Motor neuron (in vitro differentiated cells): Measurements from ENCODE around the gene ERAL1. TPM values are rescaled to one million over a fixed set of nuclear protein-coding genes. Genes with fewer than 3 reads are reported as not detected.
"Not testable (repeated sequence)": the region's sequence is repeated elsewhere in the genome, so short reads cannot be mapped to it uniquely, and the experiment has no call there.

Source experiments
- ATAC-seq, 8 experiments: fragments of 200-7000 bp; cut with Tn5 transposase; replicated peaks in 6 of 8; 2 replicates each; pipeline ENCODE4 v1.8.0; 2021; ENCODE audit warnings: mild to moderate bottlenecking in 8 of 8, moderate library complexity in 8 of 8
- H3K27ac ChIP-seq, 2 donors: fragments of 250-450 bp; sonication (Bioruptor Pico); 2 replicates each; pipeline ENCODE4 v1.9.0; 2021; ENCODE audit warnings: antibody characterized with exemption in 2 of 2, mild to moderate bottlenecking in 2 of 2, moderate library complexity in 1 of 2
- H3K4me1 ChIP-seq, 2 donors: fragments of 250-450 bp; sonication (Bioruptor Pico); replicated peaks in 1 of 2; 2 replicates each; pipeline ENCODE4 v1.6.1; 2021; ENCODE audit warnings: antibody characterized with exemption in 2 of 2, mild to moderate bottlenecking in 2 of 2, moderate library complexity in 1 of 2
- H3K4me3 ChIP-seq, 5 donors: fragments of 250-450 bp; sonication (Bioruptor Pico); 2 replicates each; pipeline ENCODE4 v1.9.0; 2021; ENCODE audit warnings: antibody characterized with exemption in 5 of 5, mild to moderate bottlenecking in 5 of 5, moderate library complexity in 4 of 5
- WGBS, 10 experiments: fragments of 450-650 bp; shearing (Covaris generic); methylation state at CpG; one replicate each; pipeline ENCODE4 v1.0.0; 2022; 5-methylcytosine and 5-hydroxymethylcytosine counted together
- in situ Hi-C, 9 experiments: fragments of 400-800 bp; cut with MboI; loops; one replicate each; pipeline ENCODE4 v1.15.0; 2021; ENCODE audit warnings: low sequenced_read_pairs in 9 of 9, low pct_unique_long_range_greater_than_20kb in 2 of 9; ENCODE audit not compliant: unreplicated experiment in 9 of 9
- total RNA-seq, 8 experiments: library from RNA; unstranded; fragments of 300-600 nt; gene quantifications; 2 replicates each; pipeline versions ENCODE4 v1.2.3 to v1.2.4, GENCODE V29; 2022

ERAL1 gene
- total RNA-seq, 8 experiments from 2014 or later = 19.0 to 56.8 (median 26.9) TPM

DNA sequence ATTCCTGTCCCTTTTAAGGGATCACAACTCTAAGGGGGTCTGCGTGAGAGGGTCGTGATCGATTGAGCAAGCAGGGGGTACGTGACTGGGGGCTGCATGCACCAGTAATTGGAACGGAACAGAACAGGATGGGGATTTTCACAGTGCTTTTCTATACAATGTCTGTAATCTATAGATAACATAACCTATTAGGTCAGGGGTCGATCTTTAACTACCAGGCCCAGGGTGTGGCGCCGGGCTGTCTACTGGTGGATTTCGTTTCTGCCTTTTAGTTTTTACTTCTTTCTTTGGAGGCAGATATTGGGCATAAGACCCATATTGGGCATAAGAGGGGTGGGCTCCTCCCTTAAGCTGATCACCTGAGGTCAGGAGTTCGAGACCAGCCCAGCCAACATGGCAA is 18.3 kb upstream of the ERAL1 start:
- H3K27ac ChIP-seq, ATAC-seq, H3K4me1 ChIP-seq, H3K4me3 ChIP-seq, in situ Hi-C loops: not testable (repeated sequence)
- WGBS, 10 experiments = 83 to 100% (median 100%) methylated on average over 1 of the region's 10 CpGs; no CpG with 5 or more reads in 7 of the 10 experiments

DNA sequence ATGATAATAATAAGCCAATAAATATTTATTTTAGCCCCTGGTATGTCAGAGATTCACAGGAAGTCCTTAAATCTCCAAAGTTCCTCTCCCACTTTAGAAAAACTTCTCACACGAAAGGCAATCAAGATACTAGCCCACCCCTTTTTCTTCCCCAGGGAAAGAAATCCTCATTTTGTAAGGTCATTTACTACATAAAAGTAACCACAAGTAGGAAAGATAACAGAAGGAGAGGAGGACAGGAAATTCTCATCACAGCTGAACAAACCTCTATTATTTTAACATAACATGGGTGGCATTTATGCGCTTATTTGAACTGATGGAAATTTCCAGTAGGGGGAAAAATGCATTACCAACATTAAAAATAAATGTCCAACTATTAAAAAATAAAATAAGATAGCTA is 15.6 kb upstream of the ERAL1 start:
- Histone ChIP-seq H3K4me3 (no peak overlapping the region), H3K27ac (no peak overlapping the region), H3K4me1 (peaks cover 9% of the 10 kb centered on the region in 2 donors)
- ATAC-seq = no peak
- WGBS, 10 experiments = 22 to 100% (median 88%) methylated on average over 1 to 2 of the region's 2 CpGs
- in situ Hi-C loops = no loop called here

DNA sequence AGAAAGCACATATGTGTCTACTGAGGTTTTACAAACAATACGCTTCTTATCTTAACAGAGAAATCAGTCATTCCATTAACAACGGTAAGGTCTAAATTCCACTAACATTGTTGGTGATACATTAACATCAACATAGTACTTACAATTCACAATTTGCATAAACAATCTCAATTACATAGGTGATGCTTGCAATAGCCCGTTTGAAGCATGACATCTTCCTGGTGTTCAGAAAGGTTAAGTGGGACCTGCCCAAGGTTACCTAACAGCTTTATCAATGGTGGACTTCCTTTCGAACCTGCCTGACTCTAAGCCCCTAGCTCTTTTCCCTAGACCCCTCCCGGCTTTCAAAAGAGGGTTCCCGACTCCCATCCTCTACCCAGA is 12.9 kb upstream of the ERAL1 start:
- Histone ChIP-seq H3K27ac (peak overlapping the region; percentile 59 to 74), H3K4me1 (peaks cover 9% of the 10 kb centered on the region in 2 donors), H3K4me3 (peak overlapping the region; percentile 59 to 86 (median 67))
- in situ Hi-C loops = no loop called here
- 0 to 33% (median 0%) methylated on average over 1 to 4 of the region's 6 CpGs; no CpG with 5 or more reads in 3 of the 10 experiments for WGBS, 10 experiments
- ATAC-seq = peak in 3 of 8 experiments; percentile 4 to 15 (median 7)

DNA sequence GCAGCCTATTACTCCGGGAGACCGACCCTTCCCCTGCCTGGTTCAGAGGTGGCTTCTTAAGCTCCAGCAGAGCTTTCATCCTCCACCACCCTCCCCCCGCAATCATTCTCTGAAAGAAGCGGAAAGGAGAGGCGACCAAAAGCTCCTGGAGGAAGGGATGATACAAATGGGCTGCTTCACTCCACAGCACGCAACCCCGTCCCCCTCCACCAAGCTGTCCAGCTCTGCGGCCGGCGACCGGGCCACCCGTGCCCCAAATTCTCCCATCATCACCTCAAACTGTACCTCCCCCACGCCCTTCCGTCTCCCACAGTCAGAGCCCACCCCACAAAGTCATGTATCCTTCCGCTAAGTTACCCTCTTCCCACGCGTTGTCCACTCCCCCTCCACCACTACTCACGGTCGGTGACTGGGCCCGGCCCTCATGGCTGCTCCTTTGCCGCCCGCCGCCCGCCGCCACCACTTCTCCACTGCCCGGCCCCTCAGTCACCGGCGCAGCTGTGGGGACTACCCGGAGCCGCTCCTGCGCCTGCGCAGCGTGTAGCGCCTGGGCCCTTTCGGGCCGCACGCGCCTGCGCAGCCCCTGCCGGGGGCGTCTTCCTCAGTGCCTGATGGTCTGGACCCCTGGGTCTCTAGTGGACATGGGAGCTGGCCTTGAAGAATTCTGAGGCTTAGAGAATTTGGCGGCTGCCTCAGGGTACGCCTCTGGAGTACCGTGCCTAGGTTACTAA is 12.4 kb upstream of the ERAL1 start, which contains the start of gene FAM222B:
TSS of gene FAM222B (minus strand) at position 509 of the 731 bp plus-strand sequence. CDS start 76,123 bp downstream, outside the sequence.
- peak within 1 kb of the TSS; percentile 59 to 74 for H3K27ac ChIP-seq
- whole genome bisulfite sequencing, 10 experiments = 0% methylated on average over 1 to 6 of the region's 44 CpGs; no CpG with 5 or more reads in 7 of the 10 experiments
- H3K4me1 ChIP-seq = peaks cover 9% of the 10 kb centered on the region in 2 donors
- in situ Hi-C loops = no loop called here
- peak within 1 kb of the TSS; percentile 59 to 86 (median 67) for H3K4me3 ChIP-seq
- ATAC-seq = peak; percentile 93 to 99 (median 98)

DNA sequence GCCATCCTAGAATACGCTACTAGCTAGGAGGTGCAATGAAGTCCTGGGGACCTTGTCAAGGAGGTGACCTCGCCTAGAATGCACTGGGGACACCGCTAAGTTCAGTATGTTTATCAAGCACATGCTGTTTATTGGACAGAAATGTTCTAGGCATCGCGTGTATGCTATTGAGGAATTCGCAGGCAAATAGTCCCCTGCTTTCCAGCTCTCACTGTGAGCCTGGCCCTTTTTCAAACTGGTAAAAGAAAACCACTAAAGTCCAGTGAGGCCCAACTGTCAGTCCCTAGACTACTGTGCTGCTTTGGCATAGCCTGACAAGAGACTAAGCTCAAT is 11.0 kb upstream of the ERAL1 start:
- no peak overlapping the region for H3K27ac ChIP-seq
- no peak overlapping the region for H3K4me3 ChIP-seq
- 75 to 100% (median 100%) methylated on average over 2 to 6 of the region's 6 CpGs; no CpG with 5 or more reads in 3 of the 10 experiments for WGBS, 10 experiments
- H3K4me1 ChIP-seq = peaks cover 9% of the 10 kb centered on the region in 2 donors
- no peak for ATAC-seq
- in situ Hi-C loops = no loop called here

DNA sequence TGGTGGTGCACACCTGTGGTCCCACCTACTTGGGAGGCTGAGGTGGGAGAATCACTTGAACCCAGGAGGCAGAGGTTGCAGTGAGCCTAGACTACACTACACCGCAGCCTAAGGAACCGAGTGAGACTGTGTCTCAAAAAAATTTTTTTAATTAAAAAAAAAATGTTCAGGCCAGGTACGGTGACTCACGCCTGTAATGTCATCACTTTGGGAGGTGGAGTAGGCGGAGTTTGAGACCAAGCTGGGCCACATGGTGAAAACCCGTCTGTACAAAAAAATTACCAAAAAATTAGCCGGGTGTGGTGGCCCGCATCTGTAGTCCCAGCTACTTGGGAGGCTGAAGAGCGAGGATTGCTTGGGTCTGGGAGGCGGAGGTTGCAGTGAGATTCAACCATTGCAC is 8.6 kb upstream of the ERAL1 start:
- WGBS, 10 experiments = 17 to 100% (median 87%) methylated on average over 1 to 5 of the region's 10 CpGs; no CpG with 5 or more reads in 2 of the 10 experiments
- in situ Hi-C loops = no loop called here
- peaks cover 5 to 8% of the 10 kb centered on the region in 2 donors for H3K4me1 ChIP-seq
- no peak overlapping the region for H3K27ac ChIP-seq
- H3K4me3 ChIP-seq = no peak overlapping the region
- ATAC-seq = no peak

DNA sequence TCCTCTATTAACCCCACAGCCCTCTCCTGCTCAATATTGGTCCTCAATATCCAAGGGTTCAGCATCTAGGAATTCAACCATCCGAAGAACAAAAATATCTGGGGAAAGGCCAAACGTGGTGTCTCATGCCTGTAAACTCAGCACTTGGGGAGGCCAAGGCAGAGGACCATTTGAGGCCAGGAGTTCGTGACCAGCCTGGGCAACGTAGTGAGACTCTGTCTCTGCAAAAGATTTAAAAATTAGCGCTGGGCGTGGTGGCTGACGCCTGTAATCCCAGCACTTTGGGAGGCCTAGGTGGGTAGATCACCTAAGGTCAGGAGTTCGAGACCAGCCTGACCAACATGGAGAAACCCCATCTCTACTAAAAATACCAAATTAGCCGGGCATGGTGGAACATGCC is 8.1 kb upstream of the ERAL1 start:
- WGBS, 10 experiments = 83 to 100% (median 89%) methylated on average over 1 to 5 of the region's 9 CpGs; no CpG with 5 or more reads in 3 of the 10 experiments
- H3K4me1 ChIP-seq, H3K27ac ChIP-seq, ATAC-seq, in situ Hi-C loops, H3K4me3 ChIP-seq: not testable (repeated sequence)

DNA sequence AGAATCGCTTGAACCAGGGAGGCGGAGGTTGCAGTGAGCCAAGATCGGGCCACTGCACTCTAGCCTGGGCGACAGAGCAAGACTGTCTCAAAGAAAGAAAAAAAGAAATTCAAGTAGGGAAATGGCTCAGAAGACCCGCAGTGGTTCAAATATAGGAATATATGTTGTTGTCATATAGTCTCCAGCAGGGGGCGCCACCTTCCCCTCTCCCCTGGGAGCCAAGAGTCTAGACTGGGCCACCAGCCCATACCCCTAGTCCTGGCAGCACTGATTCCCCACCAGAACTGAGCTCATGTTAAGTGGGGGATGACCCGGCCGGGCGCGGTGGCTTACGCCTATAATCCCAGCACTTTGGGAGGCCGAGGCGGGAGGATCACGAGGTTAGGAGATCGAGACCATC is 6.1 kb upstream of the ERAL1 start:
- not testable (repeated sequence) for H3K27ac ChIP-seq
- 50 to 100% (median 69%) methylated on average over 1 to 2 of the region's 15 CpGs; no CpG with 5 or more reads in 6 of the 10 experiments for WGBS, 10 experiments

DNA sequence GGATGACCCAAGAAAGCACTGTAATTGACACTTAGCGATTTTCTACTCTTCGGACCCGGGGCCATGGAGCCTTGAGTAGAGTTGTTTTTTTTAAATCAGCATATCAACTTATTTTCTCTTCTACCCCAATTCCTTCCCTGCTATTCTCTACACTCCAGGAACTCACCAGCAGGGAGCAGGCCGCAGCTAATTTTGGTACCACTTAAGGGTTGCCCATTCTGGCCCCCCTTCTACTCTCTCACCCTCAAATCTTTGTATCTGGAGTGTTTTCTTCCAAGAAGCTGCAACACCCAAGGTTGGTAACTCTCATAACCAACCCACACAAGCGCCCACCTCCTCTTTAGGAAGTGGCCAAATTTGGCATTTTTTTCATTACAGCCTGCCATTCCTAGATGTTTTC is 5.5 kb upstream of the ERAL1 start:
- Histone ChIP-seq H3K27ac (no peak overlapping the region), H3K4me3 (no peak overlapping the region), H3K4me1 (peaks cover 3 to 4% of the 10 kb centered on the region in 2 donors)
- in situ Hi-C loops = no loop called here
- WGBS, 10 experiments = 57 to 100% (median 88%) methylated on average over 1 to 5 of the region's 5 CpGs; no CpG with 5 or more reads in 1 of the 10 experiments
- peak in 1 of 8 experiments; percentile 52 for ATAC-seq

More for the DNA sequence above, 6.1 kb upstream of the ERAL1 start:
- H3K4me3 ChIP-seq, in situ Hi-C loops, H3K4me1 ChIP-seq: not testable (repeated sequence)
- ATAC-seq = peak in 3 of 8 experiments; percentile 44 to 59 (median 45)

DNA sequence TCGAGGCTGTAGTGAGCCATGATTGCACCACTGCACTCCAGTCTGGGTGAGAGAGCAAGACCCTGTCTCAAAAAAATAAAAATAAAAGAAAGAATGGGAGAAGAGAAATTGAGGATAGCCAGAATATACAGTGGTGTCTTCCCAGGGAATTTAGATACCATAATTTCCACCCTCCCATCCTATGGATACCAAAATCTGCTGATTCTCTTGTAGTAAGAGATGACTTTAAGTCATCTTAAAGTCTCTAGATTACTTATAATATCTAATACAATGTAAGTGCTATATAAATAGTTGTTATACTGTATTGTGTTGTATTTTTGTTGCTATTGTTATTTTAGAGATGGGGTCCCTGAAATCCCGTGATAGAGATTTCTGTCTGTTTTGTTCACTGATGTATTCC is 1.5 kb upstream of the ERAL1 start:
- ATAC-seq = no peak
- Histone ChIP-seq H3K4me1 (peaks cover 3 to 7% of the 10 kb centered on the region in 2 donors), H3K4me3 (no peak overlapping the region), H3K27ac (no peak overlapping the region)
- 83 to 100% (median 100%) methylated on average over 1 to 2 of the region's 2 CpGs; no CpG with 5 or more reads in 2 of the 10 experiments for WGBS, 10 experiments
- in situ Hi-C loops = loop anchor here in 1 of 9 experiments (25.0 kb wide), 1 partner anchor 91 kb away; no protein-coding TSS in a partner anchor

DNA sequence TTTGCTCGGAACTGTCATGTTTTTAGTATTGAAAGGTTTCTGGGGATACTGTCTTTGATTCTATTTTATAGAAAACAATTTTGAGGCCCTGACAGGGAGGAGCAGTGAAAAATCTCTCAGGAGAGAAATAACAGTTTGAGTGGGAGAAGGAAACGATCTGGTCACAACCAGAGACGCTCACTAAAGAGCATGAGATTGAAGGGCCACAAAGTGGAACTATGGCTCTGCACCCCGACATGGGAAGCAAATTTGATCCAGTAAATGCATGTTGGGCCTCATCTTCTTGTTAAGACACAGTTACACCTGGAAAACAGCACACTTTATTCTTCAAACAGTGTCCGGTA is 492 bp downstream of the ERAL1 start:
- Histone ChIP-seq H3K27ac (peak overlapping the region in 1 of 2 donors; percentile 71), H3K4me1 (peaks cover 3 to 7% of the 10 kb centered on the region in 2 donors), H3K4me3 (peak overlapping the region; percentile 66 to 95 (median 90))
- in situ Hi-C loops = loop anchor here in 1 of 9 experiments (25.0 kb wide), 1 partner anchor 93 kb away; no protein-coding TSS in a partner anchor
- 0 to 42% (median 14%) methylated on average over 3 to 5 of the region's 5 CpGs; no CpG with 5 or more reads in 4 of the 10 experiments for WGBS, 10 experiments
- ATAC-seq = no peak

DNA sequence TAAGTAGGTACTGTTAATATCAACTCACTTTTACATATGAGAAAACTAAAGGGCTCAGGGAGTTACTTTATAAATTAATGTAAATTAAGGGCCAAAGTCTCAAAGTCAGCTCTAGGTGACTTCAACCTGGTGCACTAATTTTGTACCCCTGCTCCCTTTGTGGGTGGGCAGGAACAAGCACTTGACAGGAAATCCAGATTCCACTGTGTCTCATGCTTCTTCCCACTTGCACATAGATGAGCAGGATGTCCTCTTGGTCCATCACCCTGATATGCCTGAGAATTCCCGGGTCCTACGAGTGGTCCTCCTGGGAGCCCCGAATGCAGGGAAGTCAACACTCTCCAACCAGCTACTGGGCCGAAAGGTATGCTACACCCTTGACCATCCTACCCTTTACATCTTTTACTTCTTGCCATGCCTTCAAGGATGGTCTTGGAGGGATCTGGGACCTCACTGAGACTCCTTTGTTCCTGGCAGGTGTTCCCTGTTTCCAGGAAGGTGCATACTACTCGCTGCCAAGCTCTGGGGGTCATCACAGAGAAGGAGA is 1.3 kb downstream of the ERAL1 start:
- WGBS, 10 experiments = 83 to 100% (median 94%) methylated on average over 1 to 3 of the region's 5 CpGs; no CpG with 5 or more reads in 4 of the 10 experiments
- Histone ChIP-seq H3K4me3 (no peak overlapping the region), H3K4me1 (peaks cover 3 to 7% of the 10 kb centered on the region in 2 donors), H3K27ac (no peak overlapping the region)
- in situ Hi-C loops = loop anchor here in 1 of 9 experiments (25.0 kb wide), 1 partner anchor 94 kb away; no protein-coding TSS in a partner anchor
- no peak for ATAC-seq
